Stimulated activated CD8-positive, alpha-beta memory T cell treated with anti-CD3 and anti-CD28 coated beads, Interleukin-4, amount 100 ng/mL, for 48 hours (primary cell): Measurements from ENCODE around the gene FGF11.

Experiments used
- DNase-seq: peaks from one replicate; pipeline ENCODE4 v3.0.0-alpha.2; 2020

FGF11 gene

GRCh38 chr17:7435676-7436555 lies 3.4 kb upstream of the FGF11 start:
- peak; percentile 71 for DNase-seq

GRCh38 chr17:7436556-7437368 lies 2.5 kb upstream of the FGF11 start:
- DNase-seq: peak; percentile 85

- DNase-seq: no peak
These were observed 1.9 kb upstream of the FGF11 start for GRCh38 chr17:7437369-7437863.

- DNase-seq: peak; percentile 81
These were observed 1.2 kb upstream of the FGF11 start for GRCh38 chr17:7437950-7438614.

GRCh38 chr17:7438656-7439460 lies 454 bp upstream of the FGF11 start:
- DNase-seq: no peak

- DNase-seq: peak; percentile 71
These were observed 961 bp downstream of the FGF11 start for GRCh38 chr17:7440113-7440833.

GRCh38 chr17:7440834-7441195 lies 1.5 kb downstream of the FGF11 start:
- peak; percentile 44 for DNase-seq

GRCh38 chr17:7441266-7441665 lies 2.0 kb downstream of the FGF11 start:
- DNase-seq: no peak

GRCh38 chr17:7442142-7442541 lies 2.8 kb downstream of the FGF11 start:
- DNase-seq: no peak

GRCh38 chr17:7443499-7444485 lies 4.5 kb downstream of the FGF11 start:
- no peak for DNase-seq

GRCh38 chr17:7444682-7445618 lies 5.6 kb downstream of the FGF11 start, which contains the start of gene CHRNB1:
Gene CHRNB1 (plus strand): TSS chr17:7445061. CDS start chr17:7445128, 67 bp downstream.
- peak; percentile 34 for DNase-seq

- peak; percentile 52 for DNase-seq
These were observed 6.3 kb downstream of the FGF11 start for GRCh38 chr17:7445619-7445968.

GRCh38 chr17:7448461-7448860 lies 9.1 kb downstream of the FGF11 start:
- no peak for DNase-seq

GRCh38 chr17:7459961-7460545 lies 20.7 kb downstream of the FGF11 start:
- no peak for DNase-seq

- no peak for DNase-seq
These were observed 21.7 kb downstream of the FGF11 start for GRCh38 chr17:7460850-7461660.

GRCh38 chr17:7462474-7463371 lies 23.4 kb downstream of the FGF11 start:
- DNase-seq: no peak

GRCh38 chr17:7463372-7463846 lies 24.1 kb downstream of the FGF11 start:
- DNase-seq: no peak
